GM18519 (cell line): Measurements from ENCODE around the gene SEC14L2.

Source experiments
- ATAC-seq: cut with Tn5 transposase; IDR thresholded peaks from one replicate; pipeline ENCODE4 v1.9.1; 2021; ENCODE audit warnings: mild to moderate bottlenecking, moderate library complexity; ENCODE audit not compliant: unreplicated experiment, low FRiP score

The SEC14L2 gene

GRCh38 chr22:30396871-30397655 lies at the start of gene SEC14L2:
Gene SEC14L2, plus strand, starts transcription at chr22:30397018. Its CDS starts 99 bp downstream, at chr22:30397117.
- ATAC-seq, result no peak

GRCh38 chr22:30347255-30347892 lies 49.4 kb upstream of the SEC14L2 start:
- no peak for ATAC-seq

- ATAC-seq, result no peak
These were observed 48.4 kb upstream of the SEC14L2 start for GRCh38 chr22:30348404-30348803.

- no peak for ATAC-seq
These were observed 48.0 kb upstream of the SEC14L2 start for GRCh38 chr22:30348809-30349208.

GRCh38 chr22:30351226-30351625 lies 45.6 kb upstream of the SEC14L2 start:
- ATAC-seq, result no peak

- ATAC-seq, result no peak
These were observed 42.2 kb upstream of the SEC14L2 start for GRCh38 chr22:30354644-30355043.

GRCh38 chr22:30356449-30357235 lies 40.2 kb upstream of the SEC14L2 start, which contains the start of the genes CCDC157 and SF3A1:
Gene CCDC157, plus strand, starts transcription at chr22:30357007. Its CDS starts 8,994 bp downstream, at chr22:30366001.
Gene SF3A1, minus strand, starts transcription at chr22:30356894. Its CDS starts 102 bp downstream, at chr22:30356792.
- peak; percentile 70 for ATAC-seq

- ATAC-seq, result no peak
These were observed 39.6 kb upstream of the SEC14L2 start for GRCh38 chr22:30357236-30357570.

GRCh38 chr22:30357650-30358215 lies 39.1 kb upstream of the SEC14L2 start:
- ATAC-seq, result no peak

- ATAC-seq, result no peak
These were observed 38.3 kb upstream of the SEC14L2 start for GRCh38 chr22:30358541-30358940.

- no peak for ATAC-seq
These were observed 34.7 kb upstream of the SEC14L2 start for GRCh38 chr22:30361916-30362650.

GRCh38 chr22:30362651-30363281 lies 34.1 kb upstream of the SEC14L2 start:
- no peak for ATAC-seq

- no peak for ATAC-seq
These were observed 30.9 kb upstream of the SEC14L2 start for GRCh38 chr22:30365891-30366290.

- ATAC-seq, result no peak
These were observed 28.4 kb upstream of the SEC14L2 start for GRCh38 chr22:30368420-30368819.

- no peak for ATAC-seq
These were observed 26.1 kb upstream of the SEC14L2 start for GRCh38 chr22:30370641-30371230.

- no peak for ATAC-seq
These were observed 25.5 kb upstream of the SEC14L2 start for GRCh38 chr22:30371321-30371720.

- ATAC-seq, result no peak
These were observed 24.8 kb upstream of the SEC14L2 start for GRCh38 chr22:30371981-30372380.

- ATAC-seq, result no peak
These were observed 23.9 kb upstream of the SEC14L2 start for GRCh38 chr22:30372915-30373314.
